Measurements from ENCODE around the gene ARL15.

The ARL15 gene

DNA sequence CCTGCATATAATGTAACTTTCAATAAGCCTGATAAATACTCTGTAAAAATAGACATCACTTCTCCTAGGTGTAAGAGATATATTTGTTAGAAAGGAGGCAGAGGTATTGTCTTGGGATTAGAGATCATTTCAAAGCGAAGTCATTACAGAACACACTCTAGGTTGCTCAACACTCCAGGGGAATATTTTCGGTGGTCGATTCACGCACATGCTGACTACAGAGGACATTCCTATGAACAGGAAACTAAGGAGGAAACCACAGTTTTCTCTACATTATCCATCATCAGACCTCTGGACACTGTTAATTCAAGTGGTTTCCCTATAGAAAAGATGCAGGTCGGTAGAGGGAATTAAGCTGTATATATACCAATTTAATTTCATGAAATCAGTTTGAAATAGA lies 379.9 kb downstream of the ARL15 start:
- no peaks in the 10 kb centered on the region for H3K27me3 ChIP-seq (ENCODE audit: insufficient read depth, low read length)
- no peaks in the 10 kb centered on the region for H3K9me3 ChIP-seq (ENCODE audit: insufficient read depth, low read depth, low read length)
- no peak overlapping the region for H3K27ac ChIP-seq (ENCODE audit: low read length)
- H3K36me3 ChIP-seq (ENCODE audit: insufficient read depth, low read depth, low read length) = no peaks in the 10 kb centered on the region
- no peak overlapping the region for H3K4me3 ChIP-seq (ENCODE audit: low read length)
- H3K9ac ChIP-seq (ENCODE audit: low read depth, low read length) = no peak overlapping the region
- H3K4me1 ChIP-seq (ENCODE audit: insufficient read depth, low read length) = peaks cover 14% of the 10 kb centered on the region; the same call in 1 of the 2 replicates

- H3K9ac ChIP-seq (ENCODE audit: low read depth, low read length) = no peak overlapping the region
- H3K36me3 ChIP-seq (ENCODE audit: insufficient read depth, low read depth, low read length) = no peaks in the 10 kb centered on the region
- H3K4me3 ChIP-seq (ENCODE audit: low read length) = no peak overlapping the region
- peaks cover 14% of the 10 kb centered on the region; the same call in 1 of the 2 replicates for H3K4me1 ChIP-seq (ENCODE audit: insufficient read depth, low read length)
- H3K27me3 ChIP-seq (ENCODE audit: insufficient read depth, low read length) = no peaks in the 10 kb centered on the region
- no peak overlapping the region for H3K27ac ChIP-seq (ENCODE audit: low read length)
- H3K9me3 ChIP-seq (ENCODE audit: insufficient read depth, low read depth, low read length) = no peaks in the 10 kb centered on the region
Observed at GRCh38 chr5:53929570-53929969, 380.8 kb downstream of the ARL15 start.

- H3K27me3 ChIP-seq (ENCODE audit: insufficient read depth, low read length) = no peaks in the 10 kb centered on the region
- H3K4me1 ChIP-seq (ENCODE audit: insufficient read depth, low read length) = peaks cover 14% of the 10 kb centered on the region; the same call in 1 of the 2 replicates
- H3K27ac ChIP-seq (ENCODE audit: low read length) = no peak overlapping the region
- H3K36me3 ChIP-seq (ENCODE audit: insufficient read depth, low read depth, low read length) = no peaks in the 10 kb centered on the region
- no peak overlapping the region for H3K4me3 ChIP-seq (ENCODE audit: low read length)
- H3K9me3 ChIP-seq (ENCODE audit: insufficient read depth, low read depth, low read length) = no peaks in the 10 kb centered on the region
- H3K9ac ChIP-seq (ENCODE audit: low read depth, low read length) = no peak overlapping the region
Observed at GRCh38 chr5:53929152-53929551, 381.2 kb downstream of the ARL15 start.

GRCh38 chr5:53928641-53929040 lies 381.7 kb downstream of the ARL15 start:
- H3K4me3 ChIP-seq (ENCODE audit: low read length) = no peak overlapping the region
- no peak overlapping the region for H3K27ac ChIP-seq (ENCODE audit: low read length)

GRCh38 chr5:53927668-53928247 lies 382.6 kb downstream of the ARL15 start:
- no peak overlapping the region for H3K4me3 ChIP-seq (ENCODE audit: low read length)
- no peaks in the 10 kb centered on the region for H3K9me3 ChIP-seq (ENCODE audit: insufficient read depth, low read depth, low read length)
- no peak overlapping the region for H3K27ac ChIP-seq (ENCODE audit: low read length)
- H3K4me1 ChIP-seq (ENCODE audit: insufficient read depth, low read length) = peaks cover 11% of the 10 kb centered on the region; the same call in 1 of the 2 replicates
- H3K27me3 ChIP-seq (ENCODE audit: insufficient read depth, low read length) = no peaks in the 10 kb centered on the region
- H3K9ac ChIP-seq (ENCODE audit: low read depth, low read length) = no peak overlapping the region
- no peaks in the 10 kb centered on the region for H3K36me3 ChIP-seq (ENCODE audit: insufficient read depth, low read depth, low read length)

More at GRCh38 chr5:53928641-53929040, 381.7 kb downstream of the ARL15 start:
- Histone ChIP-seq H3K27me3 (ENCODE audit: insufficient read depth, low read length) (no peaks in the 10 kb centered on the region), H3K36me3 (ENCODE audit: insufficient read depth, low read depth, low read length) (no peaks in the 10 kb centered on the region), H3K9ac (ENCODE audit: low read depth, low read length) (no peak overlapping the region), H3K9me3 (ENCODE audit: insufficient read depth, low read depth, low read length) (no peaks in the 10 kb centered on the region), H3K4me1 (ENCODE audit: insufficient read depth, low read length) (peaks cover 12% of the 10 kb centered on the region; the same call in 1 of the 2 replicates)

- no peaks in the 10 kb centered on the region for H3K9me3 ChIP-seq (ENCODE audit: insufficient read depth, low read depth, low read length)
- no peaks in the 10 kb centered on the region for H3K36me3 ChIP-seq (ENCODE audit: insufficient read depth, low read depth, low read length)
- no peaks in the 10 kb centered on the region for H3K27me3 ChIP-seq (ENCODE audit: insufficient read depth, low read length)
- H3K4me1 ChIP-seq (ENCODE audit: insufficient read depth, low read length) = peaks cover 11% of the 10 kb centered on the region; the same call in 1 of the 2 replicates
- no peak overlapping the region for H3K4me3 ChIP-seq (ENCODE audit: low read length)
- no peak overlapping the region for H3K27ac ChIP-seq (ENCODE audit: low read length)
- H3K9ac ChIP-seq (ENCODE audit: low read depth, low read length) = no peak overlapping the region
Observed at GRCh38 chr5:53926026-53926425, 384.3 kb downstream of the ARL15 start.

DNA sequence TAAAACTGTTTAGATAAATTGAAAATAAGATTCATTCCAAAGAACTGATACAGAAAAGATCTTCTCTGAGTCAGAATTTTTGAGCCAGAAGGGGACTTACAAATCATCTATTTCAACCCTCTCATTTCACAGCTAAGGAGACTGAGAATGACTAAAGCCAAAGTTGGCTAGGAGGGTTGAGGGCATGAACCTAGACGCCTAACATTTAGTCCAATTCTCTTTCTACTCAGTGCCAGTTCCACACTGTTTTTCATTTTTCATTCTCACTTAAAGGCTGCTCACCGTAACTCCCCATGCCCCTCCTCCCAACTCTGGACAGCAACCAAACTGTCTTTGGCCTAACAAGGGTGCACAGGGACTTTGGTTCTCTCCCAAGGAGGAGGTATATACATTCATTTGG lies 386.0 kb downstream of the ARL15 start:
- Histone ChIP-seq H3K27ac (ENCODE audit: low read length) (no peak overlapping the region), H3K27me3 (ENCODE audit: insufficient read depth, low read length) (no peaks in the 10 kb centered on the region), H3K9ac (ENCODE audit: low read depth, low read length) (no peak overlapping the region), H3K4me3 (ENCODE audit: low read length) (no peak overlapping the region), H3K36me3 (ENCODE audit: insufficient read depth, low read depth, low read length) (no peaks in the 10 kb centered on the region), H3K9me3 (ENCODE audit: insufficient read depth, low read depth, low read length) (no peaks in the 10 kb centered on the region), H3K4me1 (ENCODE audit: insufficient read depth, low read length) (peaks cover 11% of the 10 kb centered on the region; the same call in 1 of the 2 replicates)

GRCh38 chr5:53923961-53924360 lies 386.4 kb downstream of the ARL15 start:
- no peak overlapping the region for H3K9ac ChIP-seq (ENCODE audit: low read depth, low read length)
- H3K9me3 ChIP-seq (ENCODE audit: insufficient read depth, low read depth, low read length) = no peaks in the 10 kb centered on the region
- no peak overlapping the region for H3K27ac ChIP-seq (ENCODE audit: low read length)

DNA sequence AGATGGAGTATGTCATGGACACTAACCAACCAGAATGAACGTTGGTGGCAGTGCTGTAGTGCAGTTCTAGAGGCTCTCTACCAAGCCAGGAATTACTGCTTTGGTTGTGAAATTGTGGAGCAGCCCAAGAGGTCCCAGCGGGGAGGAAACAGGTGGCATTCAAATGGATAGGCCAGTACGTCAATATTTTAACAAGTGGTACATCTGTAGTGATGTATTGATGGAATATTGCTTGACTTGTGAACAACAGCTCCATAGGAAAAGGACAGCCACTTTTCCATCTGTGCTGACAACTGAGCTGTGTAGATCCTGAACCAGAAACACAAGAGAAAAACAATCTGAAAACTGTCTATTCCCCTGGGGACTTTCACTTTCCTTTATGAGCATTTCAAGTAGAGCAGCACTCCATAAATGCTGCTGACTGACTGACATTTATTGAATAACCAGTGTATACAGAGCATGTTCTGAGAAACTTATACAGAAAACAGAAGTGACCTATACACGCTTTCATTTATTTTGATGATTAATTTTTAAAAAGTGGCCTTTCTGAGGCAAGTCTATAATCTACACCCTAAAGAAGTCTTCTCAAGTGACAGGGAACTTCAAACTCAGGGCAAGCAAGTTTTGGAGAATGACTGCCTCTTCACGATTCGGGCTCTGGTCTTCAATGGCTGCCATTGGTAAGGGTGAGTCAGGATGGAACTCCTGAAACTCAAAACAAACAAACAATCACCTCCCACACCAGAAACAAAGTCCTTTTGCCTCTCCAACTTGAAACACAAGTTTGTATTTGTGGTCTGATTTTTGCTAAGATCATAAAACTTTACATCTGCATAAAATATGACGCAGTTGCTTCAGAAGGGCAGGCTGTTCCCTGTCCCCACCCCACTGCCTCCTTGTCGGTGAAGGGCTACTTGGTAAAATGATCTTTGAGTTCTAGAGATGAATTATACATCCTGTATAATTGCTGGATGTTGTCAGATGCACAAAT lies 387.6 kb downstream of the ARL15 start:
- H3K9ac ChIP-seq (ENCODE audit: low read depth, low read length) = no peak overlapping the region
- no peak overlapping the region for H3K27ac ChIP-seq (ENCODE audit: low read length)
- no peaks in the 10 kb centered on the region for H3K27me3 ChIP-seq (ENCODE audit: insufficient read depth, low read length)
- no peak overlapping the region for H3K4me3 ChIP-seq (ENCODE audit: low read length)
- no peaks in the 10 kb centered on the region for H3K9me3 ChIP-seq (ENCODE audit: insufficient read depth, low read depth, low read length)
- H3K4me1 ChIP-seq (ENCODE audit: insufficient read depth, low read length) = peaks cover 2% of the 10 kb centered on the region; the same call in 1 of the 2 replicates
- H3K36me3 ChIP-seq (ENCODE audit: insufficient read depth, low read depth, low read length) = no peaks in the 10 kb centered on the region

More at GRCh38 chr5:53923961-53924360, 386.4 kb downstream of the ARL15 start:
- Histone ChIP-seq H3K4me1 (ENCODE audit: insufficient read depth, low read length) (peaks cover 11% of the 10 kb centered on the region; the same call in 1 of the 2 replicates), H3K27me3 (ENCODE audit: insufficient read depth, low read length) (no peaks in the 10 kb centered on the region), H3K36me3 (ENCODE audit: insufficient read depth, low read depth, low read length) (no peaks in the 10 kb centered on the region), H3K4me3 (ENCODE audit: low read length) (no peak overlapping the region)

DNA sequence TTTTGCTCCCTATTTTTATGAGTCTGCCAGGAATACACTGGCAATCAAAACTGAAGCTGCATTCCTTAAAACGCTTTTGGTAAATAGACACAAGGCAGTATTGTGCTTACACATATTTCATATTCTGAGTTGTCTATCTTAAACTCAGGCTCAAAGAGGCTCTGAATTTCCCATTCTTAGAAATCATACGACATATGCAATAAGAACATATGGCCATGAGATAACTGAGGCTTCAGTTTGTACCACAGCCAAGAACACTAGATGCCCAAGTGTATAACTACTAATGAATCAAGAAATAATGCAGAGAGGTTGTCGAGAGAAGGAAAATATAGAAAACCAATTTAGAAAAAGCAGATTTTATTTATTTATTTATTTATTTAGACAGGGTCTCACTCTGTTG lies 392.5 kb downstream of the ARL15 start:
- no peak overlapping the region for H3K4me3 ChIP-seq (ENCODE audit: low read length)

GRCh38 chr5:53917095-53917494 lies 393.3 kb downstream of the ARL15 start:
- Histone ChIP-seq H3K4me3 (ENCODE audit: low read length) (no peak overlapping the region), H3K4me1 (ENCODE audit: insufficient read depth, low read length) (no peaks in the 10 kb centered on the region), H3K27me3 (ENCODE audit: insufficient read depth, low read length) (no peaks in the 10 kb centered on the region), H3K9me3 (ENCODE audit: insufficient read depth, low read depth, low read length) (no peaks in the 10 kb centered on the region), H3K36me3 (ENCODE audit: insufficient read depth, low read depth, low read length) (no peaks in the 10 kb centered on the region), H3K9ac (ENCODE audit: low read depth, low read length) (no peak overlapping the region), H3K27ac (ENCODE audit: low read length) (no peak overlapping the region)

More for the DNA sequence above, 392.5 kb downstream of the ARL15 start:
- Histone ChIP-seq H3K27me3 (ENCODE audit: insufficient read depth, low read length) (no peaks in the 10 kb centered on the region), H3K9ac (ENCODE audit: low read depth, low read length) (no peak overlapping the region), H3K9me3 (ENCODE audit: insufficient read depth, low read depth, low read length) (no peaks in the 10 kb centered on the region), H3K27ac (ENCODE audit: low read length) (no peak overlapping the region), H3K36me3 (ENCODE audit: insufficient read depth, low read depth, low read length) (no peaks in the 10 kb centered on the region), H3K4me1 (ENCODE audit: insufficient read depth, low read length) (no peaks in the 10 kb centered on the region)

Measured in iPS-20b (cell line).